Muscle layer of colon (tissue), 2 donors: ENCODE measurements around the gene ATMIN.

Source experiments
- H3K27ac ChIP-seq: one replicate; pipeline ENCODE4 v1.7.0; 2013; ENCODE audit warnings: low read depth, mild to moderate bottlenecking, low read length, moderate library complexity
- H3K27me3 ChIP-seq, 2 donors: one replicate each; pipeline ENCODE4 v1.7.0; 2013; ENCODE audit warnings: low read length in 2 of 2, mild to moderate bottlenecking in 2 of 2; ENCODE audit not compliant: insufficient read depth in 2 of 2, control insufficient read depth in 1 of 2
- H3K36me3 ChIP-seq: one replicate; pipeline ENCODE4 v1.7.0; 2013; ENCODE audit warnings: mild to moderate bottlenecking, low read length; ENCODE audit not compliant: insufficient read depth
- H3K4me1 ChIP-seq: one replicate; pipeline ENCODE4 v1.7.0; 2013; ENCODE audit warnings: mild to moderate bottlenecking, low read length; ENCODE audit not compliant: insufficient read depth
- H3K4me3 ChIP-seq, 2 donors: one replicate each; pipeline ENCODE4 v1.7.0; 2013; ENCODE audit warnings: low read length in 2 of 2, low read depth in 1 of 2, mild to moderate bottlenecking in 1 of 2, moderate library complexity in 1 of 2
- H3K9ac ChIP-seq: one replicate; pipeline ENCODE4 v1.7.0; 2013; ENCODE audit warnings: low read length
- H3K9me3 ChIP-seq: one replicate; pipeline ENCODE4 v1.7.0; 2013; ENCODE audit warnings: mild to moderate bottlenecking, low read length
- donor health status: abdominal sarcoma.
- donor health status: Adenocarcinoma of cecum.

Gene ATMIN, protein sequence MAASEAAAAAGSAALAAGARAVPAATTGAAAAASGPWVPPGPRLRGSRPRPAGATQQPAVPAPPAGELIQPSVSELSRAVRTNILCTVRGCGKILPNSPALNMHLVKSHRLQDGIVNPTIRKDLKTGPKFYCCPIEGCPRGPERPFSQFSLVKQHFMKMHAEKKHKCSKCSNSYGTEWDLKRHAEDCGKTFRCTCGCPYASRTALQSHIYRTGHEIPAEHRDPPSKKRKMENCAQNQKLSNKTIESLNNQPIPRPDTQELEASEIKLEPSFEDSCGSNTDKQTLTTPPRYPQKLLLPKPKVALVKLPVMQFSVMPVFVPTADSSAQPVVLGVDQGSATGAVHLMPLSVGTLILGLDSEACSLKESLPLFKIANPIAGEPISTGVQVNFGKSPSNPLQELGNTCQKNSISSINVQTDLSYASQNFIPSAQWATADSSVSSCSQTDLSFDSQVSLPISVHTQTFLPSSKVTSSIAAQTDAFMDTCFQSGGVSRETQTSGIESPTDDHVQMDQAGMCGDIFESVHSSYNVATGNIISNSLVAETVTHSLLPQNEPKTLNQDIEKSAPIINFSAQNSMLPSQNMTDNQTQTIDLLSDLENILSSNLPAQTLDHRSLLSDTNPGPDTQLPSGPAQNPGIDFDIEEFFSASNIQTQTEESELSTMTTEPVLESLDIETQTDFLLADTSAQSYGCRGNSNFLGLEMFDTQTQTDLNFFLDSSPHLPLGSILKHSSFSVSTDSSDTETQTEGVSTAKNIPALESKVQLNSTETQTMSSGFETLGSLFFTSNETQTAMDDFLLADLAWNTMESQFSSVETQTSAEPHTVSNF

DNA sequence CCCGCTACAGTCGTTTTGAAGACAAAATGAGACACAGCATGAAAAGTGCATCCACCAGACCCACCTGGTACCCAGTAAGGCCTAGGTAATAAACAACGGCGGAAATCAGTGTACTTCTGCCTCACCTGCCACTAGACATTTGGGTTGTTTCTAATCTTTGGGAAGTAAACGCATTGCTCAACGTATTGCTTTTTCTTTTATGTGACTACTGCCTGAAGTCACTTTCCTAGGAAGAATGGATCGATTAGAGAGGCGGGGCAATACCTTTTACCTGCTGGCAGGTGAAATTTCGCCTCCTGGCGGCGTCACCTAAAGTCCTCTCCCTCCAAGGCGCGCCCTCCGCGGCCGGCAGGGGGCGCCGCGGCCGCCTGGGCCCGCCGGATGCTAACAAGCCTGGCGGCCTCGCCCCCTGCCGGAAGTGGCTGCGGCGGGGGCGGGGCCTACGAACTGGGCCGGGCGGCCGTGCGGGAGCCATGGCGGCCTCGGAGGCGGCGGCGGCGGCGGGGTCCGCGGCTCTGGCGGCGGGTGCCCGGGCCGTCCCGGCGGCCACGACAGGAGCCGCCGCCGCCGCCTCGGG is at the start of gene ATMIN:
Gene ATMIN (plus strand): TSS at position 445 of the 577 bp plus-strand sequence. CDS start 29 bp downstream, at position 474.
- Histone ChIP-seq H3K27me3 (no peaks in the 10 kb centered on the region), H3K9ac (peak within 1 kb of the TSS; percentile 59), H3K4me1 (peaks cover 17% of the 10 kb centered on the region), H3K4me3 (peak within 1 kb of the TSS; percentile 54 to 79), H3K36me3 (no peaks in the 10 kb centered on the region), H3K9me3 (no peaks in the 10 kb centered on the region), H3K27ac (peak within 1 kb of the TSS; percentile 60)

DNA sequence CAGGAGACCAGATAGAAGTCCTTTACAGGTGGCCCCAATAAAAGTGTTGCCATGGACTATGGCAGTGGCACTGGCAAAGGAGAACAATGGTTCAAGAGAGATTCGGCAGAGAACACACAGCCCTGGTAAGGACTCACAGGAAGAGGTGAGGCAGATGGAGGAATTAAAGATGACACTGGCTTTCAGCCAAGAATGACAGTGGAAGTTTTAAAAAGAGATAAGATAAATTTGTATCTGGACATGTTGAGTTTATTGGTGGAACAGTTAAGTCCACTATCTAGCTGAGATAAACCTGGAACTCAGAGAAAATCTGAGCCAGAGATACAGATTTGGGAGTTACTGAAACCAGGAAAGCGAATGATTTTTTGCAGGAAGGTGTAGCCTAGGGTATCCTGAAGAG is 49.1 kb upstream of the ATMIN start:
- Histone ChIP-seq H3K4me3 (no peak overlapping the region), H3K27me3 (no peaks in the 10 kb centered on the region), H3K36me3 (peaks cover 5% of the 10 kb centered on the region), H3K4me1 (peaks cover 5% of the 10 kb centered on the region), H3K9ac (no peak overlapping the region), H3K27ac (no peak overlapping the region), H3K9me3 (no peaks in the 10 kb centered on the region)

DNA sequence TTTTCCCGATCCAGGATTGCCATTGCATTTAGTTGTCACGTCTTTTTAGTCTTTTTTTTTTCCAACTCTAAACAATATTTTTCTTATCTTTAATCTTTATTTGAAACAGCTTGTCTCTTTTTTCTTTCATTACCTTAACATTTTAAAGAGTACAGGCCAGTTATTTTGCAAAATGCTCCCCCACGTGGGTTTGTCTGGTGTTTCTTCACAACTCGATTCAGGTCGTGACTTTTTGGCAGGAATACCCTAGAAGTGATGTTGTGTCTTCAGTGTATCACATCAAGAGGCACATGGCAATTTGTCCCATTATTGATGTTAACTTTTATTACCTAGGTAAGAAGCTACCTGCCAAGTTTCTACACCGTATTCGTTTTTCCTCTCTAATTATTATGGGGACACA is 46.9 kb upstream of the ATMIN start:
- no peak overlapping the region for H3K27ac ChIP-seq
- peaks cover 5% of the 10 kb centered on the region for H3K4me1 ChIP-seq
- H3K9me3 ChIP-seq = no peaks in the 10 kb centered on the region
- H3K9ac ChIP-seq = no peak overlapping the region
- H3K4me3 ChIP-seq = no peak overlapping the region
- peaks cover 5% of the 10 kb centered on the region for H3K36me3 ChIP-seq
- H3K27me3 ChIP-seq = no peaks in the 10 kb centered on the region

DNA sequence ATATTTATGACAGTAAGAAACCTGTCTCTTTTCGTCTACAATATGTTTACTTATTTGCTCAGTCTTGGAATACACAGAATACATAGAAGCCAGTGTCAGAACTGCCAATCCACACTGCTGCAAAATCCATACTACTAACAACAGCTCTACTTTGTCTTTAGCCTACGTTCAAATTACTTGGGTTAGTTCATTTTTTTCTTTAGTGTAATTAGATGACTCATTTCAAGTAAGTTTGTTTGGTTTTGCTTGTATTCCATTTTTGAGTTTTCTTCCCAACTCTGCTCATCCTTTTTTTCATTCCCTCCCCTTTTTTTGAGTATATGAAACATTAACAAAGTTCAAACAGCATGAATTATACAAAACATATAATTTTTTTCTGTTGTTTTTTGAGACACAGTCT is 45.8 kb upstream of the ATMIN start:
- Histone ChIP-seq H3K4me1 (peaks cover 5% of the 10 kb centered on the region), H3K4me3 (no peak overlapping the region), H3K27ac (no peak overlapping the region), H3K9me3 (no peaks in the 10 kb centered on the region), H3K36me3 (peaks cover 5% of the 10 kb centered on the region), H3K9ac (no peak overlapping the region), H3K27me3 (no peaks in the 10 kb centered on the region)

DNA sequence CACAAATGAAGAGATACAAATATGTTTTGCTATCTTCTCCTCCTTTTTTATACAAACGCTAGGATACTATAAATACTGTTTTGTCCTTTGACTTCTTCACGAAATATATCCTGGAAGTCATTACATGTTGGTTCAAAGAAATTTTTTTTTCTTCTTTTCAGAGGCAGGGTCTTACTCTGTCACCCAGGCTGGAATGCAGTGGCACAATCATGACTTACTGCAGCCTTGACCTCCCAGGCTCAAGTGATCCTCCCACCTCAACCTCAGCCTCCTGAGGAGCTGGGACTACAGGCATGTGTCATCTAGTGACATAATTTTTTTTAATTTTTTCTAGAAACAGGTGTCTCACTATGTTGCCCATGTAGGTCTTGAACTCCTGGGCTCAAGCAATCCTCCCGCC is 45.1 kb upstream of the ATMIN start:
- H3K4me1 ChIP-seq = peaks cover 5% of the 10 kb centered on the region
- no peak overlapping the region for H3K27ac ChIP-seq
- H3K36me3 ChIP-seq = peaks cover 5% of the 10 kb centered on the region
- H3K4me3 ChIP-seq = no peak overlapping the region
- no peaks in the 10 kb centered on the region for H3K9me3 ChIP-seq
- no peak overlapping the region for H3K9ac ChIP-seq
- H3K27me3 ChIP-seq = no peaks in the 10 kb centered on the region

DNA sequence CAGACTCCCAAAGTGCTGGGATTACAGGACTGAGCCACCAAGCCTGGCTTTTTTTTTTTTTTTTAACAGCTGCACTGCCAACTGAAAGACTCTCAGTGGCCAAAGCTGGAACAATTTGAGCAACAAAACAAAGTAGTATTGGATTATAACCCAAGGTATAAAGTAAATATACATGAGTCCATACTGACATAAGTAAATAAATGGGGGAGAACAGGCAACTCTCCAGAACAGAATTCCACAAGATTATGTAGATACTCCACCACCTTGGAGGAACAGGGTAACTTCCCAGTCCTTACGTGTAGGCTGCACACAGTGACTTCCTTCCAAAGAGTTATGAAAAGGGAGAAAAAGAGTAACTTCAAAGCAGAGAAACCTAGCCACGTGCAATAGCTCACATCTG is 44.7 kb upstream of the ATMIN start:
- Histone ChIP-seq H3K27me3 (no peaks in the 10 kb centered on the region), H3K36me3 (peaks cover 5% of the 10 kb centered on the region), H3K27ac (no peak overlapping the region), H3K9ac (no peak overlapping the region), H3K4me1 (peaks cover 5% of the 10 kb centered on the region), H3K4me3 (no peak overlapping the region), H3K9me3 (no peaks in the 10 kb centered on the region)

DNA sequence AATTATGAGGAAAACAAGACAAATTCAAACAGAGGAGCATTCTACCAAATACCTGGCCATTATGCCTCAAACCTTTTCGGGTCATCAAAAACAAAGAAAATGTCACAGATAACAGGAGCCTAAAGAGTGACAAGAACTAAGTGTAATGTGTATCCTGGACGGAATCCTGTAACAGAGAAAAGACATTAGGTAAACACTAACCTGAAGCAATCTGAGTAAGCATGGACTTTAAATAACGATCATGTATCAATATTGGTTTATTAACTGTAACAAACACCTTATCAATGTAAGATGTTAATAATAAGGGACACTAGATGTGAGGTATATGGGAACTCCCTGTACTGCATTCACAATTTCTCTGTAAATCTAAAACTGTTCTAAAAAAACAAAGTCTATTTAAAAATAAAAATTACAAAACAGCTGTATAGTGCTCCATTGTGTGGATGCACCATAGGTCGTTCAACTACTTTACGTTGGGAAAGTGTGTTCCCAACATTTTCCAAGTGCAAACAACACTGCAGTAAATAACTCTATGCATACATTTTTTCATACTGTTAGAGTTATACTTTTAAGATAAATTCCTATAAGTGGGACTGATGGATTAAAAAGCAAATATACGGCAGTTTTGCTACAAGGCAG is 43.7 kb upstream of the ATMIN start:
- no peaks in the 10 kb centered on the region for H3K9me3 ChIP-seq
- no peaks in the 10 kb centered on the region for H3K27me3 ChIP-seq
- H3K4me1 ChIP-seq = no peaks in the 10 kb centered on the region
- H3K27ac ChIP-seq = no peak overlapping the region
- no peak overlapping the region for H3K9ac ChIP-seq
- no peak overlapping the region for H3K4me3 ChIP-seq
- peaks cover 5% of the 10 kb centered on the region for H3K36me3 ChIP-seq

DNA sequence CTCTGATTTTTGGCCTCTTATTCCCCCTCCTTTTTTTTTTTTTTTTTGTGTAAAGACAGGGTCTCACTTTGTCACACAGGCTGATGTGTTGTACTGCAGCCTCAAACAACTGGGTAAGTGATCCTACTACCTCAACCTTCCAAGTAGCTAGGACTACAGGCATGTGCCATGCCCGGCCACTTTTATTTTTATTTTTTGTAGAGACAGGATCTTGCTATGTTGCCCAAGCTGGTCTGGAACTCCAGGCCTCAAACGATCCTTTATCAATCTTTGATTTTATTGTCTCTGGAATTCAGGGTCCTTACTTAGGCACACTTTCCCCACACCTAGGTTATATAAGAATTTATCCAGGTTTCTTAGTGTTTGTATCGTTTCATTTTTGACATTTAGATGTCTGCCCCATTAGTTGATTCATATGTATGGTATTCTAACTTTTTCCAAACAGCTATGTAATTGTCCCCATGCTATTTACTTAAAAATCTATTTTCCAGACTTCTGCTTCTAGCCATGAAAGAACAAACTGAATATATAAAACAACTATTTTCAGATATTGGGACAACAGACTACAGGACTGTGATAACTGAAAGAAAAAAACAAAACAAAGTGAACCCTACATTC is 42.9 kb upstream of the ATMIN start:
- Histone ChIP-seq H3K27ac (no peak overlapping the region), H3K4me1 (no peaks in the 10 kb centered on the region), H3K36me3 (peaks cover 5% of the 10 kb centered on the region), H3K9me3 (no peaks in the 10 kb centered on the region), H3K9ac (no peak overlapping the region), H3K27me3 (no peaks in the 10 kb centered on the region), H3K4me3 (no peak overlapping the region)

DNA sequence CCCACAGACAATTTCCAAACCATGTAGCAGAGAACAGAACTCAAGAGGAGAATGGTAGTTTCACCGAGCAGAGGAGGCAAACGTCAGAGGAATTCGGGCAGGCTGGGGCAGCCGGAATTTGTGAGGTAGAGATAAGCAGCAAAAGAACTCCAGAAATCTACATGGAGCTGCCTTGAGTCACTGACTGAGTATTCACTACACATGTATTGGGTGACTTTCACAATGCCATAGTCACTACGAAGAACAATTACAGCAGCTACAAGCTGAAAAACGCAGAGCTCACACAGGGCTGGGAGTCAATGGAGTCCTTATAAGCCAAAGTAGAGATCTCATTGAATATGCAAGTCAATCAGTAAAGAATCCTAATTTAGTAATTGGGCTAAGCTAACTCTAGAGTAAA is 42.3 kb upstream of the ATMIN start:
- no peaks in the 10 kb centered on the region for H3K4me1 ChIP-seq
- no peaks in the 10 kb centered on the region for H3K27me3 ChIP-seq
- no peak overlapping the region for H3K4me3 ChIP-seq
- no peaks in the 10 kb centered on the region for H3K9me3 ChIP-seq
- H3K36me3 ChIP-seq = peaks cover 5% of the 10 kb centered on the region
- H3K9ac ChIP-seq = no peak overlapping the region
- no peak overlapping the region for H3K27ac ChIP-seq

DNA sequence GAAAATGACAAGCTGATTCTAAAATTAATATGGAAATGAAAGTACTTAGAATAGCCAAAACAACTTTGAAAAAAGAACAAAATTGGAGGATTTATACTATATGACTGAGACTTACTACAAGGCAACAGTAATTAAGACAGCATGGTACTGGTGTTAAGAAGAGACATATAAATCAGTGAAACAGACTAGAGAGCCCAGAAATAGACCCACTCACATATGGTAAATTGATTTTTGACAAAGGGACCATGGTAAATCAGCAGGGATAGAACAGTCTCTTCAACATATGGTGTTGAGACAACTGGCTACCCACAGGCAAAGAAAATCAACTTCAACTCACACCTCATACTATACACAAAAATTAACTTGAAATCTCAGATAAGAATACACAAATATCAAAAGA is 41.8 kb upstream of the ATMIN start:
- Histone ChIP-seq H3K27me3 (no peaks in the 10 kb centered on the region), H3K36me3 (peaks cover 5% of the 10 kb centered on the region), H3K9ac (no peak overlapping the region), H3K4me1 (no peaks in the 10 kb centered on the region), H3K4me3 (no peak overlapping the region), H3K27ac (no peak overlapping the region), H3K9me3 (no peaks in the 10 kb centered on the region)

DNA sequence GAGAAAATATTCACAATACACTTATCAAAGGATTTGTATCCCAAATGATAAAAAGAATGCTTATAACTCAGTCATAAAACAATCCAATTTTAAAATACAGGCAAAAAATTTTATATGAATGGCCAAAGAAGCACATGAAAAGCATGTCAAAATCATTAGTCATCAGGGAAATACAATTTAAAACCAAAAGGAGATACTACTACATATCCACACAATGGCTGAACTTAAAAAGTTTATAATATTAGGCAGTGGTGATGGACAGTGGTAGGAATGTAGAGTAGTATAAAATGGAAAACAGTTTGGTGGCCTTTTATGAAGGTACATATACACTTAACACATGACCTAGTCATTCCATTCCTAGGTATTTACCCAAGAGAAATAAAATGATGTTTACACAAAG is 41.2 kb upstream of the ATMIN start:
- H3K27ac ChIP-seq = no peak overlapping the region
- no peaks in the 10 kb centered on the region for H3K27me3 ChIP-seq
- no peak overlapping the region for H3K9ac ChIP-seq
- no peaks in the 10 kb centered on the region for H3K4me1 ChIP-seq
- no peak overlapping the region for H3K4me3 ChIP-seq
- no peaks in the 10 kb centered on the region for H3K9me3 ChIP-seq
- peaks cover 5% of the 10 kb centered on the region for H3K36me3 ChIP-seq
